ENCODE measurements around the gene NPL.

- TF ChIP-seq, protein P1, sequence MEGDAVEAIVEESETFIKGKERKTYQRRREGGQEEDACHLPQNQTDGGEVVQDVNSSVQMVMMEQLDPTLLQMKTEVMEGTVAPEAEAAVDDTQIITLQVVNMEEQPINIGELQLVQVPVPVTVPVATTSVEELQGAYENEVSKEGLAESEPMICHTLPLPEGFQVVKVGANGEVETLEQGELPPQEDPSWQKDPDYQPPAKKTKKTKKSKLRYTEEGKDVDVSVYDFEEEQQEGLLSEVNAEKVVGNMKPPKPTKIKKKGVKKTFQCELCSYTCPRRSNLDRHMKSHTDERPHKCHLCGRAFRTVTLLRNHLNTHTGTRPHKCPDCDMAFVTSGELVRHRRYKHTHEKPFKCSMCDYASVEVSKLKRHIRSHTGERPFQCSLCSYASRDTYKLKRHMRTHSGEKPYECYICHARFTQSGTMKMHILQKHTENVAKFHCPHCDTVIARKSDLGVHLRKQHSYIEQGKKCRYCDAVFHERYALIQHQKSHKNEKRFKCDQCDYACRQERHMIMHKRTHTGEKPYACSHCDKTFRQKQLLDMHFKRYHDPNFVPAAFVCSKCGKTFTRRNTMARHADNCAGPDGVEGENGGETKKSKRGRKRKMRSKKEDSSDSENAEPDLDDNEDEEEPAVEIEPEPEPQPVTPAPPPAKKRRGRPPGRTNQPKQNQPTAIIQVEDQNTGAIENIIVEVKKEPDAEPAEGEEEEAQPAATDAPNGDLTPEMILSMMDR (conservative IDR thresholded peaks at IDR 0.05), result no peak
- TF ChIP-seq ZFX (IDR thresholded peaks at IDR 0.05), result no peak
These were observed 12.6 kb downstream of the NPL start for GRCh38 chr1:182802006-182802803.
